Transverse colon (tissue), 4 donors: ENCODE data around the gene SLC52A3. TPM values are rescaled to one million over a fixed set of nuclear protein-coding genes. Genes with fewer than 3 reads are reported as not detected.
A peak's percentile ranks its signal among the peaks of the same experiment; 100 is the strongest.

Experiments
- DNase-seq: peaks from one replicate; pipeline ENCODE4 v3.0.0-alpha.2; 2019
- H3K27ac ChIP-seq, 4 donors: fragments of 200-600 bp; sonication (generic); 2 replicates each; pipeline ENCODE4 v1.5.1; 2016 to 2018; ENCODE audit warnings: inconsistent platforms in 4 of 4
- H3K27me3 ChIP-seq: fragments of 200-600 bp; sonication (generic); 2 replicates; pipeline ENCODE4 v1.5.1; 2017; ENCODE audit warnings: inconsistent platforms
- H3K36me3 ChIP-seq, 4 donors: fragments of 200-600 bp; sonication (generic); 2 replicates each; pipeline ENCODE4 v1.5.1; 2017 to 2019; ENCODE audit warnings: inconsistent platforms in 4 of 4
- H3K4me1 ChIP-seq, 4 donors: fragments of 200-600 bp; sonication (generic); 2 replicates each; pipeline ENCODE4 v1.5.1; 2017 to 2020; ENCODE audit warnings: inconsistent platforms in 4 of 4
- H3K4me3 ChIP-seq, 4 donors: fragments of 200-600 bp; sonication (generic); 1 replicate in 1 of 4; 2 replicates in 3 of 4; pipeline versions ENCODE4 v1.5.1 to v1.6.1; 2017 to 2019; ENCODE audit warnings: inconsistent platforms in 4 of 4
- H3K9me3 ChIP-seq, 2 donors: fragments of 200-600 bp; sonication (generic); 2 replicates each; pipeline ENCODE4 v1.5.1; 2017 to 2019; ENCODE audit warnings: inconsistent platforms in 2 of 2
- EP300 ChIP-seq: sonication (generic); formaldehyde crosslinking; IDR thresholded peaks from one replicate; pipeline ENCODE4 v1.6.1; 2017; ENCODE audit warnings: antibody characterized with exemption, low read depth
- POLR2A ChIP-seq: fragments of 450-650 bp; IDR thresholded peaks from one replicate; pipeline ENCODE4 v1.6.1; 2016; ENCODE audit warnings: antibody characterized with exemption, mild to moderate bottlenecking, moderate library complexity
- POLR2AphosphoS5 ChIP-seq, 3 donors: sonication (generic); formaldehyde crosslinking; IDR thresholded peaks; one replicate each; pipeline ENCODE4 v1.6.1; 2016; ENCODE audit warnings: antibody characterized with exemption in 3 of 3
- WGBS, 2 donors: methylation state at CpG; one replicate each; pipeline ENCODE4 v1.1.5; 2018; ENCODE audit warnings: low coverage in 1 of 2; 5-methylcytosine and 5-hydroxymethylcytosine counted together
- in situ Hi-C, 4 donors: fragments of 200-750 bp; cut with MboI; loops; one replicate each; pipeline versions ENCODE4 v1.15.0 to v1.15.1; 2017; ENCODE audit warnings: low sequenced_read_pairs in 3 of 4, low pct_ligation_motif_present in 1 of 4, low pct_unique_long_range_greater_than_20kb in 1 of 4
- intact Hi-C: fragments of 100-400 bp; cut with DNase I; formaldehyde crosslinking; loops from one replicate; pipeline ENCODE4 v1.15.1; 2023; ENCODE audit warnings: low total_unique reads
- total RNA-seq, 4 donors: library from RNA; depleted of rRNA; stranded (reverse); fragments of >200 nt; gene quantifications; one replicate each; pipeline ENCODE4 v1.1.0, GENCODE V29; 2016
- TF ChIP-seq, protein P1 (sequence below), 5 experiments: fragments of 200-600 bp in 3 of 5; fragments of 450-650 bp in 2 of 5; sonication (generic) in 3 of 5; IDR thresholded peaks; 1 replicate in 2 of 5; 2 replicates in 3 of 5; pipeline ENCODE4 v1.5.1; 2016 to 2017; ENCODE audit warnings: antibody characterized with exemption in 5 of 5, inconsistent platforms in 3 of 5, mild to moderate bottlenecking in 2 of 5, moderate library complexity in 1 of 5

SLC52A3 gene
- total RNA-seq, 4 donors from 2014 or later = 7.2 to 35.9 (median 15.3) TPM

DNA sequence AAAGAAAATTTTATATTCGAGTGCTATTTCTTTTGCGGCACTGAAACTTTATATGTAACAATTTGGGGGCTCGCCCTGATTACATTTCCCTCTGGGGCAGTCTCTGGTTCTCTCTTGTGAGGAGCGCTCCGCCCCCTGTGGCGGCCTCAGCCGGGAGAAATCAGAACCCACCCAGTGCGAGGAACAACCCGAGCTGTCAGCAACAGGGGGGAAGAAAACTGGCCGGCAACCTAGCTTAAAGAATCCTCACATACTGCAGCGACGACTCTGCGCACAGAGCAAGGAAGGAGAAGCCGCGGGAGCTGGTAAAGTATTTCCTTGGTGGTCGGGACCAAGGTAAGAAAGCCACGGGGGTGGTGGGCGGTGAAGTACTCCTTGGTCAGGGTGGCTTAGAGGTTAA, 23.9 kb upstream of the SLC52A3 start:
- TF ChIP-seq POLR2AphosphoS5 (IDR thresholded peaks at IDR 0.05) (no peak), POLR2A (no peak), EP300 (no peak)
- TF ChIP-seq, protein P1, sequence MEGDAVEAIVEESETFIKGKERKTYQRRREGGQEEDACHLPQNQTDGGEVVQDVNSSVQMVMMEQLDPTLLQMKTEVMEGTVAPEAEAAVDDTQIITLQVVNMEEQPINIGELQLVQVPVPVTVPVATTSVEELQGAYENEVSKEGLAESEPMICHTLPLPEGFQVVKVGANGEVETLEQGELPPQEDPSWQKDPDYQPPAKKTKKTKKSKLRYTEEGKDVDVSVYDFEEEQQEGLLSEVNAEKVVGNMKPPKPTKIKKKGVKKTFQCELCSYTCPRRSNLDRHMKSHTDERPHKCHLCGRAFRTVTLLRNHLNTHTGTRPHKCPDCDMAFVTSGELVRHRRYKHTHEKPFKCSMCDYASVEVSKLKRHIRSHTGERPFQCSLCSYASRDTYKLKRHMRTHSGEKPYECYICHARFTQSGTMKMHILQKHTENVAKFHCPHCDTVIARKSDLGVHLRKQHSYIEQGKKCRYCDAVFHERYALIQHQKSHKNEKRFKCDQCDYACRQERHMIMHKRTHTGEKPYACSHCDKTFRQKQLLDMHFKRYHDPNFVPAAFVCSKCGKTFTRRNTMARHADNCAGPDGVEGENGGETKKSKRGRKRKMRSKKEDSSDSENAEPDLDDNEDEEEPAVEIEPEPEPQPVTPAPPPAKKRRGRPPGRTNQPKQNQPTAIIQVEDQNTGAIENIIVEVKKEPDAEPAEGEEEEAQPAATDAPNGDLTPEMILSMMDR (IDR thresholded peaks at IDR 0.05) = no peak

DNA sequence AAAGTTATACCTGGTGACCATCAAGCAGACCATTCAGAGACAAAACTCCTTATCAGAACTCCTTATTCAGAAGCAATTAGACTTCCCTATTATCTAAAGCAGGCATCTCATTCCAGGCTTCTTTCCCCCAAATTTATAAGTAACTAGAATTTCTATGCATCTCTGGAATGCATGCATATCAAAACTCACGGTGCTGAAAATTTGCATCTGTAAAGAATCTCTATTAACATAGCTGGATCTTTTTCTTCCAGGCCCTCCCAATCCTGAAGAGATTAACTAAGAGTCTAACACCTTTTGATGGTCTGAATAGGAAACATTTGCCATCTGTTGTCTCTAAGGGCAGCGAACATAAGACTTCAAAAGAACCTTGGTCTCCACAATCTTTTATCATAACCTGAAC, 22.8 kb upstream of the SLC52A3 start:
- Histone ChIP-seq H3K27ac (no peak overlapping the region), H3K4me3 (no peak overlapping the region), H3K9me3 (peaks cover 7 to 12% of the 10 kb centered on the region in 2 donors), H3K36me3 (no peaks in the 10 kb centered on the region), H3K4me1 (no peaks in the 10 kb centered on the region), H3K27me3 (no peaks in the 10 kb centered on the region)
- WGBS, 2 donors = 69 to 80% methylated on average over 1 to 2 of the region's 2 CpGs
- TF ChIP-seq POLR2AphosphoS5 (IDR thresholded peaks at IDR 0.05) (no peak), POLR2A (no peak), EP300 (no peak)
- intact Hi-C loops = no loop called here
- no peak for DNase-seq
- in situ Hi-C loops = no loop called here

More for the DNA sequence above, 23.9 kb upstream of the SLC52A3 start:
- intact Hi-C loops = no loop called here
- H3K9me3 ChIP-seq = peaks cover 7 to 12% of the 10 kb centered on the region in 2 donors
- H3K4me3 ChIP-seq = no peak overlapping the region
- WGBS, 2 donors = 94% methylated on average over 14 to 18 of the region's 18 CpGs
- in situ Hi-C loops = no loop called here
- H3K4me1 ChIP-seq = no peaks in the 10 kb centered on the region
- H3K27ac ChIP-seq = no peak overlapping the region
- H3K27me3 ChIP-seq = no peaks in the 10 kb centered on the region
- DNase-seq = no peak
- no peaks in the 10 kb centered on the region for H3K36me3 ChIP-seq

DNA sequence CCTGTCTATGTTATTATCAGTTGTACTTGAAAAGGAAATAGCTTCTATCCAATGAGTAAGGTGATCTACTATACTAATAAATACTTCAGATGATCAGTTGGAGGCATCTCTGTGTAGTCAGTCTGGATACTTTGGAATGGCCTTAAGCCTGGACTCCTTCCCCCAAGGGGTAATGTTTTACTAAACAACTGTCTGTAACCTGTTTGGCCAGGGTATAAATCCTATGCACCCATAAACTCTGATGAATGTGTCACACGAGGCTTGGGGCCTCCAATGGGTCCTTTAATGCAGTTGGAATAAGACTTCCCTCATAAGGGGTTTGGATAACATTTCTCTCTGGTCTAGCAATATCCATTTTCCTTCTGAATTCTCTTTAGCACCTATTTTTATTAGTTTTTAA, 19.5 kb upstream of the SLC52A3 start:
- 7 to 17% methylated on average over 1 of the region's 1 CpG for WGBS, 2 donors
- no peak overlapping the region for H3K27ac ChIP-seq

DNA sequence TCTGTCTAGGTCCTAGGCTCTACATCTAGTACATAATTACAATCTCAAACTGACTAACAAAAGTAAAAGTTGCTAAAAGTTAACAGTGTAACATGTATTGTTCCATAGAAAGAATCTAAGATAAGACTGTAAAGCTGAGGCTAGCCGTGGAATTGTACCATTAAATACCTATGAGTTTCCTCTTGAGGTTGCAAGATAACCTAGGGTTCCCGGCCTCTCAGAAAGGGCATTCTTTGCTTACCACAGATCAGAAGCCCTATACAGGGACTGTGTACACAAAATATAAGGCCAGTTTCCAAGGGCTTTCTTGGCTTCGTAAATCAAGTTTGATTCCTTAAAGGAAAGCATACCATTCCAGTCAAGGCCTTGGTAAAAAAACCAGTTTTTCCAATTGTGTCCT, 11.5 kb upstream of the SLC52A3 start:
- Histone ChIP-seq H3K27ac (no peak overlapping the region), H3K9me3 (no peaks in the 10 kb centered on the region), H3K36me3 (no peaks in the 10 kb centered on the region), H3K4me3 (no peak overlapping the region), H3K4me1 (peaks cover 0 to 5% (median 3%) of the 10 kb centered on the region in 4 donors), H3K27me3 (no peaks in the 10 kb centered on the region)
- TF ChIP-seq, protein P1 (IDR thresholded peaks at IDR 0.05) = no peak
- TF ChIP-seq EP300 = no peak
- TF ChIP-seq POLR2AphosphoS5 (IDR thresholded peaks at IDR 0.05) = no peak
- TF ChIP-seq POLR2A = no peak
- intact Hi-C loops (no loop called here), in situ Hi-C loops (no loop called here)
- DNase-seq = no peak
- WGBS, 2 donors = 40 to 42% methylated on average over 2 to 3 of the region's 3 CpGs

More for the DNA sequence above, 19.5 kb upstream of the SLC52A3 start:
- no peaks in the 10 kb centered on the region for H3K36me3 ChIP-seq
- TF ChIP-seq, protein P1 (IDR thresholded peaks at IDR 0.05) = no peak
- TF ChIP-seq EP300 = no peak
- no peak for TF ChIP-seq POLR2AphosphoS5 (IDR thresholded peaks at IDR 0.05)
- no peak for TF ChIP-seq POLR2A
- H3K4me1 ChIP-seq = no peaks in the 10 kb centered on the region
- intact Hi-C loops = no loop called here
- in situ Hi-C loops = no loop called here
- no peaks in the 10 kb centered on the region for H3K27me3 ChIP-seq
- H3K9me3 ChIP-seq = peaks cover 7 to 12% of the 10 kb centered on the region in 2 donors
- DNase-seq = no peak
- no peak overlapping the region for H3K4me3 ChIP-seq

DNA sequence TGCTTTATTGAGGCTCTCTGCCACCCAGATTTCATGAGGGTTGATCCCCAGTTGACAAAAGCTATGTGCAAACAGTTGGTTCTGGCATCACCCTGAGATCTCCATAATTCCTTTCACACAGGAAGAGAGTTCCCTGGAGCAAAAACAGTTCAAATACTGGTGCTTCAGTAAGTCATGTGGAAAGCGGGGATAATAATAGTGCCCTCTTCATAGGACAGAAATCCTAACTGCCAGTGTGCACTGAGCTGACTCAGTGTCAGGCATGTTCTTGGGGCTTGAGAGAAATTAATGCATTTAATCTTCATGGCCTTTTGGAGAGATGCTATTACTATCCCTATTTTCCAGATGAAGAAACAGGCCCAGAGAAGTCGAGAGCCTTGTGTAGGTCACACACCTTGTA, 7.9 kb upstream of the SLC52A3 start:
- no peaks in the 10 kb centered on the region for H3K27me3 ChIP-seq
- H3K4me3 ChIP-seq = no peak overlapping the region
- 67 to 83% methylated on average over 1 to 2 of the region's 2 CpGs for WGBS, 2 donors
- in situ Hi-C loops (no loop called here), intact Hi-C loops (no loop called here)
- TF ChIP-seq POLR2AphosphoS5 (IDR thresholded peaks at IDR 0.05) (no peak), POLR2A (no peak), EP300 (no peak)
- TF ChIP-seq, protein P1 (IDR thresholded peaks at IDR 0.05) = no peak
- H3K27ac ChIP-seq = peak overlapping the region; percentile 41 to 75 (median 62)
- H3K9me3 ChIP-seq = no peaks in the 10 kb centered on the region
- no peak for DNase-seq
- peaks cover 0 to 23% (median 9%) of the 10 kb centered on the region in 4 donors for H3K4me1 ChIP-seq
- H3K36me3 ChIP-seq = no peaks in the 10 kb centered on the region
